C4-2B (cell line): Measurements from ENCODE around the gene VAMP1.
A peak's percentile ranks its signal among the peaks of the same experiment; 100 is the strongest.

ENCODE experiments used
- H3K27ac ChIP-seq: fragments of 450-650 bp; 2 replicates; pipeline ENCODE4 v1.5.1; 2017
- CTCF ChIP-seq: fragments of 450-650 bp; conservative IDR thresholded peaks from 2 replicates; pipeline ENCODE4 v1.5.1; 2017; ENCODE audit warnings: mild to moderate bottlenecking
- ZFX ChIP-seq: fragments of 450-650 bp; IDR thresholded peaks from 2 replicates; pipeline ENCODE4 v1.6.1; 2017

Gene VAMP1

DNA sequence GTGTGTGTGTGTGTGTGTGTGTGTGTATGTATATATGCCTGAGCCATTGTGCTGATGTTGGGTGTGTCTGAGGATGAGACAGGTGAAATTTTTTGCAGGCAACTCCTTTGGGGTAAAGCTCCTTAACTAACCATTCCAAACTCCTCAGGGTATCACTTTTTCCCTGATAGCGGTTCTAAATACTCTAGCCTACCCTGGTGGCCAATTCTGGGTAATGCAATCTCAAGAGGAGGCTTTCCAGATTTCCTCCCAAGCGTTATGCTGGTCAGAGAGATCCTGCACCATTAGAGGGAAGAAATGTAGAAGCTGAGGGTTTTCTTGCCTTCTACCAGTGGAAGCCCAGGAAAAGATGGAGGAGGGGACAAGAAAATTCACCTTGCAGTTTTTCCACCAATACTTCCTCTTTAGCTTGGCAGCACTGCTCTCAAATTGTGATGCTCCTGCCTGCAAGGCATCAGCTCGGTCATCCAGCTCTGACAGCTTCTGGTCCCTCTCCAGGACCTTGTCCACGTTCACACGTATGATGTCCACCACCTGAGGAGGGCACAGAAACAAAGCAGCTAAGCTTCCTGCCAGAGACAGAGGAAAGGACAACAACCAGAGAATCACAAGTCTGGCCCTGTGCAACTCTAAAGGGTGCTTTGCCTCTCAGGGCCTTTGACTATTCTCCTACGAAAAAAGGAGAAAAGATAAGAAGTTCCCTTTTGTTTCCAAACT is 4.9 kb downstream of the VAMP1 start:
- no peak overlapping the region for H3K27ac ChIP-seq
- TF ChIP-seq ZFX (no peak), CTCF (peak; percentile 86)

- TF ChIP-seq ZFX: no peak
- no peak for TF ChIP-seq CTCF
- H3K27ac ChIP-seq: no peak overlapping the region
These were observed 5.9 kb downstream of the VAMP1 start for GRCh38 chr12:6464531-6464930.

DNA sequence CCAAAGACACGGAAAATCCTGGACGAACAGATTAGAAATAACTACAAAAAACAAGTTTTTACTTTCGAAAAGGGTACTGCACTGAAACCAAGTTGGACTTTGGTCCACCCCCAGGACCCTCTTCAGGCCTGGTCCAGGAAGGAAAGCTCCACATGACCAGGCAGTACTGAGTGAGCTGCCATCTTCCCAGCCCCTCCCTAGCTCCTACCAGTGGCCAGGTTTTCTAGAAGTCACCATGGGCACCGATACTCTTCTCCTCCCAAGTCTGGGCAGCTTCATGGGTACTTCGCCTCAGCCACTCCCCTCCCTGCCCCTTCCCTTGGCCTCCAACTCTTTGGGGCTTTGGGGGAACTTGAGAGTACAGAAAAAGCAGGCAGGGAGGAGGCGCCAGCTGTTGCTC is 6.6 kb downstream of the VAMP1 start:
- TF ChIP-seq CTCF: no peak
- TF ChIP-seq ZFX: no peak
- H3K27ac ChIP-seq: no peak overlapping the region

- no peak for TF ChIP-seq CTCF
- no peak for TF ChIP-seq ZFX
- H3K27ac ChIP-seq: no peak overlapping the region
These were observed 7.3 kb downstream of the VAMP1 start for GRCh38 chr12:6463216-6463615.

GRCh38 chr12:6462234-6462995 is 8.1 kb downstream of the VAMP1 start:
- TF ChIP-seq ZFX: no peak
- no peak for TF ChIP-seq CTCF
- H3K27ac ChIP-seq: no peak overlapping the region

DNA sequence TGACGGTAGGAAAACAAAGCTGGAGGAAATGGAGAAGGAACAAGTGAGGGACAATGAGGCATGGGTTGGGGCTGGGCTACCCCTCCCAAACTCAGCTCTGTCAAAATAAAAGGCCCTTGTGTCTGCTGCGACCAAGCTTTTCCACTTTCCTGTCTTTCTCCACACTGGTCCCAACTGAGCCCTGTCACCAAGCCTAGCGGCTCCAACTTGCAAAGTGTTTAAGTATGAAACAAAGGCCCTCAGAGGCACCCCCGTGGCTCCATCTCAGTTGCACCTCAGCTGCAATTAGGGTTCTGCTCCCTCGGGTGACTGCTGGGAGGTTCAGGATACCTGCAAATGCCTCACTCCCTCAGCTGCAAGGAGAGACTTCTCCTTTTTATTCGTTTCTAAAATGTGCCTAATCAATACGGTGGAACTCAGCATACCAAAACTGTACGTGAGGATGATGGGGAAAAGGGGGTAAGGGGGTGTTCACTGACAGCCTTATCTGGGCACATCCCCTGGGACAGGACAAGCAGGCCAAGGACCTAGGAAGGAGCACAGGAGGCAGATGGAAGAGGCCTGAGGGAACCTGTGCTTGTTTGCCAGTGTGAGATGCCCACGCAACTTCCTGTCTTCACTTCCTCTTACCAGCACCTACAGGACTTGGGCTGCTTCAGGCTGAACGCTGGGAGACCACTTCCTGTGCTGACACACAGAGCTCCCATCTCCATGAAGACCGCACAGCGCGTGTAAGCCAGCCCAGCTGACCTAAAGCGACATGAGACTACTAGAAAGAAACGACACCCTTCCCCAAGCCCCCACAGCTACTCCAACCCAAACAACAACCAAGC is 8.9 kb downstream of the VAMP1 start:
- TF ChIP-seq CTCF (no peak), ZFX (no peak)
- no peak overlapping the region for H3K27ac ChIP-seq
